GM19455 (cell line): Measurements from ENCODE around the gene BAIAP2.

ENCODE experiments used
- ATAC-seq: cut with Tn5 transposase; IDR thresholded peaks from one replicate; pipeline ENCODE4 v1.9.1; 2021; ENCODE audit not compliant: unreplicated experiment

BAIAP2 gene

GRCh38 chr17:81102869-81103268 lies 67.9 kb downstream of the BAIAP2 start:
- no peak for ATAC-seq

- ATAC-seq, result no peak
Measured at GRCh38 chr17:81103379-81103778, 68.4 kb downstream of the BAIAP2 start.

- ATAC-seq, result no peak
Measured at GRCh38 chr17:81106716-81107115, 71.8 kb downstream of the BAIAP2 start.

GRCh38 chr17:81108220-81108619 lies 73.3 kb downstream of the BAIAP2 start:
- ATAC-seq, result no peak

- no peak for ATAC-seq
Measured at GRCh38 chr17:81109957-81110356, 75.0 kb downstream of the BAIAP2 start.

- ATAC-seq, result no peak
Measured at GRCh38 chr17:81110488-81111040, 75.6 kb downstream of the BAIAP2 start.

GRCh38 chr17:81111066-81111465 lies 76.1 kb downstream of the BAIAP2 start:
- ATAC-seq, result no peak

- ATAC-seq, result no peak
Measured at GRCh38 chr17:81112450-81112849, 77.5 kb downstream of the BAIAP2 start.

GRCh38 chr17:81113158-81113724 lies 78.3 kb downstream of the BAIAP2 start:
- no peak for ATAC-seq

GRCh38 chr17:81114351-81115093 lies 79.6 kb downstream of the BAIAP2 start:
- no peak for ATAC-seq

GRCh38 chr17:81115219-81115618 lies 80.3 kb downstream of the BAIAP2 start:
- ATAC-seq, result no peak

- ATAC-seq, result no peak
Measured at GRCh38 chr17:81115749-81116464, 81.0 kb downstream of the BAIAP2 start.

- no peak for ATAC-seq
Measured at GRCh38 chr17:81116704-81117103, 81.8 kb downstream of the BAIAP2 start.

- ATAC-seq, result no peak
Measured at GRCh38 chr17:81117672-81118198, 82.8 kb downstream of the BAIAP2 start.

GRCh38 chr17:81118308-81119221 lies 83.6 kb downstream of the BAIAP2 start:
- no peak for ATAC-seq

GRCh38 chr17:81119223-81120148 lies 84.5 kb downstream of the BAIAP2 start:
- no peak for ATAC-seq

- ATAC-seq, result no peak
Measured at GRCh38 chr17:81120149-81120484, 85.2 kb downstream of the BAIAP2 start.

- ATAC-seq, result no peak
Measured at GRCh38 chr17:81120695-81121621, 86.0 kb downstream of the BAIAP2 start.
